ENCODE data around the gene TXNDC5. TPM values are rescaled to one million over a fixed set of nuclear protein-coding genes. Genes with fewer than 3 reads are reported as not detected.

TXNDC5 gene
- total and polyA plus RNA-seq, 8 donors = 40.0 to 115 (median 96.6) TPM

GRCh38 chr6:7909323-7910276 is 988 bp downstream of the TXNDC5 start:
- Histone ChIP-seq H3K9me3 (no peaks in the 10 kb centered on the region), H3K27me3 (no peaks in the 10 kb centered on the region), H3K4me1 (peaks cover 5 to 30% (median 6%) of the 10 kb centered on the region in 3 donors), H3K27ac (peak overlapping the region; percentile 58 to 83 (median 67)), H3K36me3 (no peaks in the 10 kb centered on the region), H3K4me3 (peak overlapping the region; percentile 33 to 78 (median 70))
- TF ChIP-seq CTCF (IDR thresholded peaks at IDR 0.05) = no peak
- DNase-seq (peak; percentile 68 to 92 (median 78)), ATAC-seq (peak; percentile 71 to 85 (median 80)), FAIRE-seq (no peak)
- intact Hi-C loops (cut with DNase I) = no loop called here
- 2 to 5% methylated on average over 29 to 66 of the region's 66 CpGs for WGBS, 2 donors

- H3K4me3 ChIP-seq = no peak overlapping the region
- H3K9me3 ChIP-seq = no peaks in the 10 kb centered on the region
- 45 to 48% methylated on average over 4 of the region's 4 CpGs for WGBS, 2 donors
- DNase-seq (peak in 1 of 6 donors; percentile 30), FAIRE-seq (no peak), ATAC-seq (peak in 1 of 4 donors; percentile 10)
- H3K36me3 ChIP-seq = peaks cover 2 to 20% (median 18%) of the 10 kb centered on the region in 3 donors
- peaks cover 5 to 30% (median 6%) of the 10 kb centered on the region in 3 donors for H3K4me1 ChIP-seq
- TF ChIP-seq CTCF (IDR thresholded peaks at IDR 0.05) = no peak
- intact Hi-C loops (cut with DNase I) = no loop called here
- H3K27me3 ChIP-seq = no peaks in the 10 kb centered on the region
- peak overlapping the region in 1 of 4 donors; percentile 4 for H3K27ac ChIP-seq
Measured at GRCh38 chr6:7907159-7907558, 3.4 kb downstream of the TXNDC5 start.

GRCh38 chr6:7906741-7907140 is 3.8 kb downstream of the TXNDC5 start:
- no peaks in the 10 kb centered on the region for H3K9me3 ChIP-seq
- DNase-seq (no peak), FAIRE-seq (no peak), ATAC-seq (no peak)
- no peak overlapping the region for H3K27ac ChIP-seq
- H3K4me1 ChIP-seq = peaks cover 6 to 30% (median 7%) of the 10 kb centered on the region in 3 donors
- H3K27me3 ChIP-seq = no peaks in the 10 kb centered on the region
- 51 to 58% methylated on average over 4 of the region's 4 CpGs for WGBS, 2 donors
- no peak overlapping the region for H3K4me3 ChIP-seq
- intact Hi-C loops (cut with DNase I) = no loop called here
- H3K36me3 ChIP-seq = peaks cover 3 to 20% (median 20%) of the 10 kb centered on the region in 3 donors
- TF ChIP-seq CTCF (IDR thresholded peaks at IDR 0.05) = no peak

- WGBS, 2 donors = 68% methylated on average over 2 of the region's 2 CpGs
Measured at GRCh38 chr6:7905416-7905815, 5.2 kb downstream of the TXNDC5 start.

More at GRCh38 chr6:7905416-7905815, 5.2 kb downstream of the TXNDC5 start:
- TF ChIP-seq CTCF (IDR thresholded peaks at IDR 0.05) = no peak
- Histone ChIP-seq H3K27me3 (no peaks in the 10 kb centered on the region), H3K27ac (no peak overlapping the region), H3K9me3 (no peaks in the 10 kb centered on the region), H3K4me1 (peaks cover 6 to 30% (median 11%) of the 10 kb centered on the region in 3 donors), H3K36me3 (peaks cover 3 to 20% (median 20%) of the 10 kb centered on the region in 3 donors), H3K4me3 (no peak overlapping the region)
- no peak for DNase-seq
- intact Hi-C loops (cut with DNase I) = no loop called here
- ATAC-seq = no peak
- FAIRE-seq = no peak

Data from pancreas (tissue), 10 donors.